ENCODE results near the gene VPS51.

DNA sequence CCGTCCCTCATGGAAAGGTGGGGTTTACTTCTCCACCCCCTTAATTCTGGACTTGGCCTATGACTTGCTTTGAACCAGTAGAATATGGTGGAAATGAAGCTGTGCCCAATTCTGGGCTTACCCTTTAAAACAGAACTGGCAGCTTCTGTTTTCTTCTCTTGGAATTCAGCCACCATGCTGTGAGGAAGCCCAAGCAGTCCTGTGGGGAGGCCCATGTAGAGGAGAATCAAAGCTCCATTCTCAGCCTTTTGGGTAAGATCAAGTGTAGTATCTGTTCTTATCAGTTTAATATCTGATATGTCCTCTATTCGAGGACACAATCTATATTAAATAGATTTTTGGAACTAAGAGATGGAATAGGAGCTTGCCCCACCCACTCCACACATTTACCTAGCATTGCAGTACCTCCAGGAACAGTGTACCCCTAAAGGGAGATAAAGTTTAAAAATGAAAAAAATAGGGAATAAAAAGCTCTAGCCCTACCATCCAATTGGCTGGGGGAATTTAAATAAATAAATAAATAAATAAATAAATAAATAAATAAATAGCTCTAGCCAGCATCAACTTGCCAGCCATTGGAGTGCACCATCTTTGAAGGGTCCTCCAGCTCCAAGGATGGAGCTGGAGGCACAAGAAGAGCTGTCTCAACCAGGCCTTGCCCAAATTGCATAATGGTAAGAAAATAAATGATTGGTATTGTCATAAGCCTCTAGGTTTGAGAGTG lies 51.5 kb downstream of the VPS51 start:
- TF ChIP-seq EZH2 (IDR thresholded peaks at IDR 0.05), result no peak
- no peak for TF ChIP-seq POLR2AphosphoS5 (IDR thresholded peaks at IDR 0.05; ENCODE audit: borderline replicate concordance, low read depth, low read length)

All from SK-N-MC (cell line).